CD4-positive, alpha-beta T cell treated with Interferon gamma for 1 hour (primary cell): ENCODE results near the gene VSIR.

Experiments used
- DNase-seq: peaks from one replicate; pipeline ENCODE4 v3.0.0-alpha.2; 2020

VSIR gene

DNA sequence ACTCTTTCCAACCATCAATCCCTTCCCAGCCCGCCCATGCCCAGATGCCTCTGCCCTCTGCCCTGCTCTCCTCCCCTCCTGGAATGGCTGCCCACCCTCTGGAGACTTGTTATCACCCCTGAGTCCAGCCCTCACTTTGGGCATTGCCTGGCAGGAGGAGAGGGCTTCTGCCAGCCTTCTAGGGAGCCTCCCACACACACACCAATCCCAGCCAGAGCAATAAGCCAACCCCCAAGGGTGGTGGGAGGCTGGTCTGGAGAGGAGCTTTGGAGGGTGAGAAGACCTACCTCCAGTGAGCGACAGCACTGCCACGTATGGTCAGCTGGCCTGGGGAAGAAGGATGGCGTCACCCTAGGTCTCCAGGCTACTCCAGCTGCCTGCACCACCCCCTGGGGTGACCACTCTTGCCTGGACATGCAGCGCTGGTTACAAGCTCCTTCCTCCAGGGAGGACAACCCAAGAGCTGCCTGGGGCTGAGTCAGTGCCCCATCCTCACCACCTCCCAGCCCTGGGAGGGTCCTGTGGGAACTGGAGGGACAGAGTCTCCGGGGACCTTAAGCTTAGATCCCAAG lies 62.2 kb downstream of the VSIR start:
- no peak for DNase-seq

DNA sequence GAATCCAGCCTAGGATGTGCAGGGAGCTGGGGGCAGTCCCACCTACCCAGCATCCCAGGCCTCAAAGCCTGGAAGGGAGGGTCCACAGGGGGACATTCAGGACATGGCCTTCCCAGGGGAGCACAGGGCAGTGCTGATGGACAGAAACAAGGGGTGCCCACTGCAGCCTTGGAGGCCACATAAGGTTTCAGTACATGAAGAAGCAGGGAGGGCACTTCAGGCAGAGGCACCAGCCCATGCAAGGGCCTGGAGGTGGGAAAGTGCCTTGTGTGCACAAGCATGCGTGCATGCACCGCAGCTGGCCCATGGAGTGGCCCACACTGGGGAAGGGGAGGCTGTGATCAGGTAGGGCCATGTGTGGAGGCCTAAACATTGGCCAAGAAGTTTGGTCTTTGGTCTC lies 62.8 kb downstream of the VSIR start:
- DNase-seq = no peak

DNA sequence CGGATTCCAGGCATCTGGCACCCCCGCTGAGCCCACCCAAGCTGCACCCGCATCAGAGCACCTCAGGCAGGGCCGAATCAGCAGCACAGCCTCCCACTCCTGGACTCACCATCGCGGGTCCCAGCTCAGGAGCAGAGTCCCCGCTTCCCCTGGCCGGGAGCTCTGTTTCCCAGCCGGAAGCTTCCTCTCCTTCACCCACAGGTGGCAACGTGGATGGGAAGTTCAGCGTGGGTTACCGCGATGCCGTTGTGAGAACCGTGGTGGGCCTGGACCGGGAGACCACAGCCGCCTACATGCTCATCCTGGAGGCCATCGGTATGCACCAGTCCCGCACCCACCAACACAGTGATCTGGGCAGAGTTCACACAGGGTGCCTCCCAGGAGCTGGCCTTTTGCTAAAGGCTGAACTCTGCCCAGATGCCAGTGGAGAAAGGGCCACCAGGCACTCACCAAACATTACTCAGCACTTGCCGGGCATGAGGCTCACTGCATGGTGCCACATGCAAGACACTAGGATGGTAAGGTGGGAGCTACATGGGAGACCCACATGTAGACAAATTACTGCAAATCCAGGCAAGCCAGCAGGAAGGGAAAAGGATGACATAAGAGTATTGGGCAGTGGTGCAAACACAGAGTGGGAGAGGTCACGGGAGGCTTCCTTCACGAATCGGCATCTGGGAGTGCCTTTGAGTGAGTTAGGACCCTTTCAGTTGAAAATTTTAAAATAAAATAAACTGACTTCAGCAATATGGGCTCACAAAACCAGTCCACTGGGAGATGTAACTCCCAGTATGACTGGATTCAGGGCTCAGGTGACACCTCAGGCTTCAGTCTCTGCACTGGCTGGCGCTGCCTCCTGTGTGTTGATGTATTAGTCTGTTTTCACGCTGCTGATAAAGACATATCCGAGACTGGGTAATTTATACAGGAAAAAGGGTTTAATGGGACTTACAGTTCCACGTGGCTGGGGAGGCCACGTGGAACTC lies 64.1 kb downstream of the VSIR start:
- no peak for DNase-seq

DNA sequence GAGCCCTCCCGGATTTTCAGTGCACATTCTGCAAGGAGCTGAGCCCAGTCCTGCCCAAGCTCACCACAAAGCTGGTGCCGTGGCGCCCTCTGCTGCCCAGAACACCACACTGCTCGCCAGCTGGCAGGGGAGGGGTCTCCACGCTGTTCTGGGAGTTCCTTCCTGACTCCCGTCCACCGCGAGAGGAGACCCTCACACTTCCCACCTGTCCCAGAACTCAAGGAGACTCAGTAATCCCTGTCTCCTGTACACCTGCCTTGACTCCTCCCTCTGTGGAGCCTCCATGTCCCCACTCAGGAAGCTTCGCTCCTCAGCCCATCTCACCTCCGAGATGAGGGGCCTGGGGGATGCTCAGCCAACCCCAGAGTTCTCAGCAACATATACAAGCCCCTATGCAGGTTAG lies 65.0 kb downstream of the VSIR start:
- peak; percentile 59 for DNase-seq

DNA sequence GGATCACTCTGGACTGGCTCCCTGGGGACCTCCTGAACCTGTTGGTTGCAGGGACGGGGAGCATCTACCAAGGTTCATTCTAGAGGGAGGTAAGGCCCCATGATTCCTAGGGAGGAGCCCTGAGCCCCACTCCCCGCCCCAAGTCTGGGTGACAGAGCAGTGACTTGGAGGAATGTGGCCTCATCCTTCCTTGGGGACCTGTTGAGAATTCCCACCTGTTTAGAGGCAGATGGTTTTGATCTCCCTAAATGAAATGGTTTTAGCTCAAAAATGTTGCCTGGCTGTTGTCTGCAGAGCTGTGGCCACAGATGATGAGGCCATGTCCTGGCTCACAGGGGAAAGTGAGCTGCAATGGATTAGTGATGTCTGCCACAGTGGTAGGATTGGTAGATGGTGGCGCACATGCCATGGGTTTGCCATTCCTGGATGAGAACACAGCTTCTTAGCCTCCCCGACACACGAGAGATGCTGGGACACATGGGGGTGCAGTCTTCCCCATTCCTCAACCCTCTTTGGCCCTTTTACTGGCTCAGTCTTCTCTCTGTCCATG lies 66.0 kb downstream of the VSIR start:
- DNase-seq = no peak

DNA sequence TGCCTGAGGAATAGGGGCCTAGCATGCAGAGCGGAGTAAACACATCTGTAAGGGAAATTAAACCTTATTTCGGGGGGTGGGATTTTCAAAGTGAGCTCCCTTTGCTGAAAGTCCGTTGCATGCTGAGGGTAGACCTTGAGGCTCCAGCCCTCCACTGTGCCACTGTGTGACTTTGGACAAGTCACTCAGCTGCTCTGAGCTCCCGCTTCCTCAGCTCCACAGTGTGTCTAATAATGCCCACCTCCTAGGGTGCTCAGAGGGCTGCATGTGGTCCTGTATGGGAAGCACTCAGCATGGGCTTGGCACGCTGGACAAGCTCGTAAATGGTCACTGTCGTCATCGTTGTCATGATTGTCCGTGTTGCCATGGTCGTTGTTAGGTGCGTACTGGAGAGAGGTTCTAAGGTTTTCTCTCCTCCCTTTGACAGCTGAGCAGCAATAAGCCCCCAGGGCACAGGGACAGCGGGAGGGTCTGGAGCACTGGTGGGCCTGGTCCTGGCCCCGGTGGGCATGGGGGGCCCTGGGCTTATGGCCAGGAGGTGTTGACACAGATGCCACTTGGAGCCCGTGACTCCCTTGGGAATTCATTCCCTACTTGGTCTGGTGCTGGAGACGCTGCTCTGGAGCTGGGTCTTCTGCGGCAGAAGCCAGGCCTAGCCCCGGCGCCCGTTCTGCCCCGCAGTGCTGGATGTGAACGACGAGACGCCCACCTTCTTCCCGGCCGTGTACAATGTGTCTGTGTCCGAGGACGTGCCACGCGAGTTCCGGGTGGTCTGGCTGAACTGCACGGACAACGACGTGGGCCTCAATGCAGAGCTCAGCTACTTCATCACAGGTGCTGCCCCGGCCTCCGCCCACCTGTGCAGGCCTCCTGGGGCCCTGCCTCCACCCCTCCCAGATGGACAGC lies 66.9 kb downstream of the VSIR start:
- DNase-seq = no peak

DNA sequence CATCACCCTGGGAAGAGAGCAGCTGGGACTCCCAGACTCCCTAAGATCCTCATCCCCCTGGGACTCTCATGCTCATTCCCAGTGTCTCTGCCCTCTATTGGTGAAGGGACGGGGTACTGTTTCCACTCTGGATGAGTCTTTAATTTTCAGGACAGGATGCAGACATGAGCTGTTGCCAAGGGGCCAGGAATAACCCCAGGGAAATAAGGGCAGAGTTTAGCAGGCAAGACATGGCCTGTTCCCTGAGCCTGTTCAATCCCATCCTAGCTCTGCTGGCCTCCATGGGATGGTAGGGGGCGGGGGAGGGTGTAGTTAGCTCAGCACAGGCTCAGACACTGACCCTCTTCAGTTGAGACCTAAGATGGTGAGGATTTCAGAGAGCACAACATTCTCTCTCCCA lies 67.7 kb downstream of the VSIR start:
- DNase-seq = no peak

DNA sequence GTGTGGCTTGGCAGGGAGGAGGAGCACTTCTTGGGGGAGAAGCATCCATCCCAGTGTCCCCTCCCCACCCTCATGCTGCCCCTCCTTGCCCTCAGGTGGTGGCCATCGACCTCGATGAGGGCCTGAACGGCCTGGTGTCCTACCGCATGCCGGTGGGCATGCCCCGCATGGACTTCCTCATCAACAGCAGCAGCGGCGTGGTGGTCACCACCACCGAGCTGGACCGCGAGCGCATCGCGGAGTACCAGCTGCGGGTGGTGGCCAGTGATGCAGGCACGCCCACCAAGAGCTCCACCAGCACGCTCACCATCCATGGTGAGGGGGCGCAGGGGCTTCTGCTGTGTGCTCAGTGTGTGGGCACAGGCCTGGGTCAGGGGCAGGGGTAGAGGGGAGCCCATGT lies 68.5 kb downstream of the VSIR start:
- DNase-seq = no peak

DNA sequence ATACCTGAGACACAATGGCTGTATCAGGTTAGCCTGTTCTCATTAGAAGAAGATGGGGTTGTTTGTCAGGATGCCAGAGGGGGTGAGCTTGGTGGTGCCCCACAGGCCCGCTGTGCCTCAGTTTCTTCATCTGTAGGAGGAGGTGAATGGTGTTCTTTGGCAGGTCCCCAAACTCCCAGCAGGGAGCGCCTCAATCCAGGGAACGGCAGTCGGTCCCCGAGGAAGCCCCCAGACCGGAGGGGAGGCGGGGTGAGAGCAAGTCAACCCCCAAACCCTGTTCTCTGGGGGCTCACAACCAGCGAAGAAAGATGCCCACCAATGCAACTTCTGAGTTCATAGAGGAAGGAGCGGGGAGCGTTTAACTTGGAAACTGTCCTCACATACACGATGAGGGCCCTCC lies 69.7 kb downstream of the VSIR start:
- no peak for DNase-seq

DNA sequence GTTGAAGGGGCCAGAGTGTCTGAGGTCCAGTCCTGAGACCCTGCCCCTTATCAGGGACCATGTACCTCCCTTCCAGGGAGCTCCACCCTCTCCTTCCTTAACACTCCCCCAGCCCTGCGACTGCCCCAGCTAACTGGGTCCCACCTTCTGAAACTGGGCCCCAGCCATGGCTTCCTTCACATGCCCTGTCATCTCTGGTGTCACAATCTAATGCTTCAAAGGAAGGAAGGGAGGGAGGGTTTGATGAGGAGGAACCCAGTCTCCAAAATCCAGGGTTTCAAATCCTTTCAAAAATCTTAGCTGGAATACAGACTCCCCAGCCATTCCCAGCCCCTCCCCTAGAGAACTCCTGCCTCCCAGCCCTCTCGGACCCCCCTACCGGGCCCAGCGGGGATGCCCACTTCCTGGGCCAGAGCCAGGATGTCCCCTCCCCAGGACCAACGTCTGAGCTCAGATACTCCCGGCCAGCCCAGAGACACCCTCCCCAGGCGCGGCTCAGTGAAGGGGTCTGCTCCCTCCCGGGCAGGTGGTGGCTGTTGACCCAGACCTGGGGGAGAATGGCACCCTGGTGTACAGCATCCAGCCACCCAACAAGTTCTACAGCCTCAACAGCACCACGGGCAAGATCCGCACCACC lies 71.7 kb downstream of the VSIR start:
- DNase-seq = no peak

DNA sequence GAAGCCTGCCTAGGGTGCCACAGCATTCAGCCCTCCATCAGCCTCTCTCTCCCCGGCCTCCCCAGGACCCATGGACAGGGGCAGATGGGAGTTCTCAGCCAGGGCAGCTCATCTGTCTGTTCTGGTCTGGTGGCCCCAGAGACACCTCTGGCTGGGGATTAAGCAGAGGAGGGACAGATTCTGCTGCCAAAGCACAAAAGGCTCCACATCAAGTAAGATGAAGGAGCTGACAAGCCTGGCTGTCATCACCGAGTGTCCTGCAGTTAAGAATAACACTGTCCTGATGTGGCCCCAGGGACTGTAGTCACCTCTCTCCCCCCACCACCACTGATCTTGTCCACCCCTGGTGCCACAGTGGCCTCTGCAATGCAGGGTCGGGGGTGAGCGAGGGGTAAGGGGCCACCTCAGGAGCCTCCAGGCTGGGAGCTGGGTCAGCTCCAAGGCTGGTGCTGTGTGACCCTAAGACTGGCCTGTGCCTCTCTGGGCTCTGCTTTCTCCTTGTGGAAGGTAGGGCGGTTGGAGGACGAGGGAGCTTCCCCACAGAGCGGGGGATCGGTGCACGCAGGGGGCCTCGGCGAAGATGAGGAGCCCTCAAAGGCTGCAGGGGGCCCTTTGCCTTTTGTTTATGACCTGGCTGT lies 72.5 kb downstream of the VSIR start:
- no peak for DNase-seq

DNA sequence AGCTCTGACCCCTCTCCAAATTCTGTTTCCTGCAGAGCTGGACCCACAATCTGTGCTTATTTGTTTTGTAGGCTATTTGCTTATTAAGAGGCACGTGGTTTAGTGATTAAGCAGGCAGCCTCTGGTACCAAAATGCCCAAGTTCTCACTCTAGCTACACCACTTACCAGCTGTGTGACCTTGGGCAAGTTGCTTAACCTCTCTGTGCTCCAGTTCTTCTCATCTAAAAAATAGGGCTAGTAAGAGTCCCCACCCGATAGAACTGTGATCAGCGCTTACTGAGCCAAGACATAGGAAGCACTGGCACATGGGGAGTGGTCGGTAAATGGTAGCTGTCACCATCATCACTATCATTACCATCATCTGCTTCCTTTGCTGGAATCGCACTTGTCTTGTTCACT lies 74.6 kb downstream of the VSIR start:
- DNase-seq = no peak

DNA sequence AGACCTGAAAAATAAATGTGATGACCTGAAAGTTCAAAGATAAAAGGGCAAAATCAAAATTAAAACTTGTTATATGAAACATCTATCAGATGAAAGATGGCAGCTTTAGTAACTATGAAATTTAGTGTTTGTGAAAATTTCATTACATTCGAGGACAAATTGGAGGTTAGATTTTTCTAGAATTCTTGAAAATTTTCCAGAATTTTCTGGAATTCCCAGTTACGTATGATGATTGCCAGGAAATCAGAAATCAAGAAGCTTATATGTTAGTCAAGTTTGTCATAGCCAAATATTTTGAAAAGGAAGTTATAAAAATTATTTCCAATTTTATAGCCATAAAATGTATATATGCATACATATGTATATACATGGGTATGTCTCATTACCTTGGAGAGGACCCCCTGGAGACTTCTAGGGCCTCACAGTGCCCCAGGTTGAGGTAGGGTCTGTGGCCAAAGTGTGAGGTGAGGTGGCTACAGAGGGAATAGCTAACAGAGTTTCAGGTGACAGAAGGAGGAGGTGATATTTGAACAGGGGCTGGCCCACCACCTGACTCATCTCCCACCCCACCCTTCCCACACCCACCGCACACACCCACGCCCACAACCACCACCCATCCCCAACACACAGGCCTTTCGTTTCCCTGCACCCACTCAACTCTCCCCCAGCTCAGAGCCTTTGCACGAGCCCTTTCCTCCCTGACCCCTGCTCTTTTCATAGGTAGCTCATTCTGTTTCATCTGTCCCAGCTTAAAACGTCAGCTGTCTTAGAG lies 75.2 kb downstream of the VSIR start:
- DNase-seq = peak; percentile 19
